PC-3 (cell line): Measurements from ENCODE around the gene BTF3. TPM values are rescaled to one million over a fixed set of nuclear protein-coding genes. Genes with fewer than 3 reads are reported as not detected.

ENCODE experiments used
- ATAC-seq: fragments of 200-7000 bp; cut with Tn5 transposase; 2 replicates; pipeline ENCODE4 v1.9.1; 2020; ENCODE audit warnings: mild to moderate bottlenecking, moderate library complexity
- BruUV-seq: library from RNA; stranded (reverse); fragments of 400-500 nt; replicated peaks from 2 replicates; lab custom pipeline; 2021; lab: Mats Ljungman, UMichigan
- CTCF ChIA-PET: fragments of 300-600 bp; sonication (Branson Sonifier 250); formaldehyde crosslinking; loops from one replicate; lab custom pipeline; 2022; ENCODE audit warnings: antibody characterized with exemption; lab: Charles Lee
- POLR2A ChIA-PET: fragments of 300-600 bp; sonication (Branson Sonifier 250); formaldehyde crosslinking; loops from one replicate; lab custom pipeline; 2022; ENCODE audit warnings: antibody characterized with exemption; ENCODE audit not compliant: unreplicated experiment; lab: Charles Lee
- DNase-seq: peaks from one replicate; pipeline ENCODE4 v3.0.0-alpha.2; 2015
- H2AFZ ChIP-seq: fragments of 300-600 bp; sonication (generic); 2 replicates; pipeline ENCODE4 v1.6.0; 2016; ENCODE audit warnings: antibody characterized with exemption, low read length
- H3F3A ChIP-seq: fragments of 300-600 bp; sonication (generic); one replicate; pipeline ENCODE4 v1.6.0; 2017; ENCODE audit warnings: antibody characterized with exemption, low read length, control low read depth, mild to moderate bottlenecking; ENCODE audit not compliant: unreplicated experiment
- H3K27ac ChIP-seq: fragments of 300-600 bp; sonication (generic); 2 replicates; pipeline ENCODE4 v1.5.1; 2016; ENCODE audit warnings: mild to moderate bottlenecking, low read length
- H3K27me3 ChIP-seq: fragments of 300-600 bp; sonication (generic); 2 replicates; pipeline ENCODE4 v1.6.1; 2016; ENCODE audit warnings: low read length, mixed read lengths
- H3K36me3 ChIP-seq: fragments of 300-600 bp; sonication (generic); 2 replicates; pipeline ENCODE4 v1.6.1; 2016; ENCODE audit warnings: low read depth, mixed run types, low read length, mixed read lengths
- H3K4me1 ChIP-seq: fragments of 300-600 bp; sonication (generic); 2 replicates; pipeline ENCODE4 v1.5.1; 2016; ENCODE audit warnings: low read length; ENCODE audit not compliant: insufficient read depth
- H3K4me2 ChIP-seq: fragments of 300-600 bp; sonication (generic); 2 replicates; pipeline ENCODE4 v1.6.0; 2016; ENCODE audit warnings: low read length
- H3K4me3 ChIP-seq: fragments of 300-600 bp; sonication (generic); 2 replicates; pipeline ENCODE4 v1.5.1; 2016; ENCODE audit warnings: mild to moderate bottlenecking, low read length, mixed read lengths
- H3K79me2 ChIP-seq: fragments of 300-600 bp; sonication (generic); 2 replicates; pipeline ENCODE4 v1.6.1; 2017; ENCODE audit warnings: low read length, mixed read lengths
- H3K9ac ChIP-seq: fragments of 300-600 bp; sonication (generic); 2 replicates; pipeline ENCODE4 v1.6.0; 2016; ENCODE audit warnings: mild to moderate bottlenecking, low read length
- H3K9me2 ChIP-seq: fragments of 300-600 bp; sonication (generic); replicated peaks from 2 replicates; pipeline ENCODE4 v1.6.1; 2016; ENCODE audit warnings: mixed run types, low read length, mixed read lengths
- H3K9me3 ChIP-seq: fragments of 300-600 bp; sonication (generic); 2 replicates; pipeline ENCODE4 v1.6.1; 2016; ENCODE audit warnings: low read length, mixed read lengths
- H4K20me1 ChIP-seq: fragments of 300-600 bp; sonication (generic); 2 replicates; pipeline ENCODE4 v1.6.1; 2016; ENCODE audit warnings: low read length, mixed read lengths
- CTCF ChIP-seq: fragments of 300-600 bp; sonication (generic); conservative IDR thresholded peaks from 2 replicates; pipeline ENCODE4 v1.5.1; 2017; ENCODE audit warnings: antibody characterized with exemption, low read depth, mild to moderate bottlenecking, low read length
- EZH2 ChIP-seq: fragments of 300-600 bp; sonication (generic); IDR thresholded peaks from one replicate; pipeline ENCODE4 v1.6.1; 2017; ENCODE audit warnings: antibody characterized with exemption, mild to moderate bottlenecking, low read length; ENCODE audit not compliant: unreplicated experiment
- EZH2phosphoT487 ChIP-seq: fragments of 300-600 bp; sonication (generic); IDR thresholded peaks from 2 replicates; pipeline ENCODE4 v1.6.1; 2018; ENCODE audit warnings: mild to moderate bottlenecking, antibody characterized with exemption, low read length, borderline replicate concordance
- intact Hi-C: fragments of 100-400 bp; cut with micrococcal nuclease; formaldehyde crosslinking; loops from 2 replicates; pipeline ENCODE4 v1.9.0; 2023
- total RNA-seq: library from RNA; depleted of rRNA; stranded (reverse); fragments of >200 nt; gene quantifications from 2 replicates; pipeline ENCODE4 v1.2.3, GENCODE V29; 2014

The BTF3 gene
- total RNA-seq, 1 experiment from 2014 or later: 291 TPM

- BruUV-seq: no TSS peak
Measured at GRCh38 chr5:73534971-73535370, 36.7 kb downstream of the BTF3 start.

GRCh38 chr5:73539730-73540129, 41.5 kb downstream of the BTF3 start:
- peak overlapping the region; percentile 45; the same call in 1 of the 2 replicates for H3K4me2 ChIP-seq
- no peaks in the 10 kb centered on the region for H3K9me3 ChIP-seq
- no TSS peak for BruUV-seq
- no peaks in the 10 kb centered on the region for H3K9me2 ChIP-seq
- no peak overlapping the region for H3K4me3 ChIP-seq
- H4K20me1 ChIP-seq: no peaks in the 10 kb centered on the region
- H3K79me2 ChIP-seq: no peaks in the 10 kb centered on the region
- ATAC-seq: no peak
- peak overlapping the region; percentile 71 for H3K27ac ChIP-seq
- CTCF ChIA-PET: interaction anchor here (0.7 kb wide), 1 partner anchor 20 kb away, joined by 5 read pairs; no protein-coding TSS in a partner anchor
- no peak overlapping the region for H2AFZ ChIP-seq
- H3F3A ChIP-seq: peaks cover 6% of the 10 kb centered on the region
- no peaks in the 10 kb centered on the region for H3K27me3 ChIP-seq
- no peak for DNase-seq
- intact Hi-C loops: loop anchor here (10.0 kb wide), 1 partner anchor 85 kb away; no protein-coding TSS in a partner anchor
- peaks cover 35% of the 10 kb centered on the region for H3K4me1 ChIP-seq
- H3K9ac ChIP-seq: no peak overlapping the region
- no peak for TF ChIP-seq EZH2phosphoT487
- no peak for TF ChIP-seq EZH2
- TF ChIP-seq CTCF: no peak
- POLR2A ChIA-PET: no interaction called here
- H3K36me3 ChIP-seq: no peaks in the 10 kb centered on the region

More at GRCh38 chr5:73534971-73535370, 36.7 kb downstream of the BTF3 start:
- Histone ChIP-seq H3K79me2 (no peaks in the 10 kb centered on the region), H3K9me2 (no peaks in the 10 kb centered on the region), H3K4me2 (no peak overlapping the region), H3K4me1 (peaks cover 9% of the 10 kb centered on the region), H4K20me1 (no peaks in the 10 kb centered on the region), H2AFZ (no peak overlapping the region), H3K9me3 (no peaks in the 10 kb centered on the region), H3K4me3 (no peak overlapping the region), H3K27me3 (no peaks in the 10 kb centered on the region), H3K9ac (no peak overlapping the region), H3K36me3 (no peaks in the 10 kb centered on the region), H3K27ac (no peak overlapping the region), H3F3A (peaks cover 4% of the 10 kb centered on the region)
- ChIA-PET CTCF (interaction anchor here (0.5 kb wide), 1 partner anchor 1517 kb away, joined by 3 read pairs; the partner anchor contains the start of gene GCNT4), POLR2A (no interaction called here)
- ATAC-seq (no peak), DNase-seq (no peak)
- intact Hi-C loops: loop anchor here (10.0 kb wide), 1 partner anchor 80 kb away; no protein-coding TSS in a partner anchor
- no peak for TF ChIP-seq CTCF
- no peak for TF ChIP-seq EZH2
- TF ChIP-seq EZH2phosphoT487: no peak

GRCh38 chr5:73540192-73540591, 42.0 kb downstream of the BTF3 start:
- Histone ChIP-seq H3K4me1 (peaks cover 35% of the 10 kb centered on the region), H3K36me3 (no peaks in the 10 kb centered on the region), H3K4me3 (no peak overlapping the region), H3K27me3 (no peaks in the 10 kb centered on the region), H3K27ac (peak overlapping the region; percentile 77), H3K9ac (no peak overlapping the region), H2AFZ (peak overlapping the region; percentile 76; the same call in 1 of the 2 replicates), H3K9me3 (no peaks in the 10 kb centered on the region), H3K79me2 (no peaks in the 10 kb centered on the region), H3K9me2 (no peaks in the 10 kb centered on the region), H3F3A (peaks cover 6% of the 10 kb centered on the region), H3K4me2 (peak overlapping the region; percentile 79), H4K20me1 (no peaks in the 10 kb centered on the region)
- intact Hi-C loops: no loop called here
- ATAC-seq (peak; percentile 88), DNase-seq (peak; percentile 91)
- CTCF ChIA-PET: interaction anchor here (0.7 kb wide), 1 partner anchor 20 kb away, joined by 5 read pairs; no protein-coding TSS in a partner anchor
- POLR2A ChIA-PET: no interaction called here
- TF ChIP-seq EZH2phosphoT487 (no peak), EZH2 (no peak), CTCF (no peak)
- no TSS peak for BruUV-seq
